Esophagus squamous epithelium (tissue), 4 donors: ENCODE data around the gene RARRES2.

Source experiments
- POLR2A ChIP-seq, 4 donors: fragments of 450-650 bp; IDR thresholded peaks; one replicate each; pipeline ENCODE4 v1.6.1; 2017; ENCODE audit warnings: antibody characterized with exemption in 4 of 4, mild to moderate bottlenecking in 4 of 4, moderate library complexity in 3 of 4
- TF ChIP-seq, protein P1 (sequence below), 6 experiments: fragments of 450-650 bp in 4 of 6; fragments of 200-600 bp in 2 of 6; sonication (generic) in 2 of 6; IDR thresholded peaks; one replicate each; pipeline ENCODE4 v1.5.1; 2016 to 2019; ENCODE audit warnings: antibody characterized with exemption in 6 of 6, mild to moderate bottlenecking in 4 of 6, moderate library complexity in 4 of 6

DNA sequence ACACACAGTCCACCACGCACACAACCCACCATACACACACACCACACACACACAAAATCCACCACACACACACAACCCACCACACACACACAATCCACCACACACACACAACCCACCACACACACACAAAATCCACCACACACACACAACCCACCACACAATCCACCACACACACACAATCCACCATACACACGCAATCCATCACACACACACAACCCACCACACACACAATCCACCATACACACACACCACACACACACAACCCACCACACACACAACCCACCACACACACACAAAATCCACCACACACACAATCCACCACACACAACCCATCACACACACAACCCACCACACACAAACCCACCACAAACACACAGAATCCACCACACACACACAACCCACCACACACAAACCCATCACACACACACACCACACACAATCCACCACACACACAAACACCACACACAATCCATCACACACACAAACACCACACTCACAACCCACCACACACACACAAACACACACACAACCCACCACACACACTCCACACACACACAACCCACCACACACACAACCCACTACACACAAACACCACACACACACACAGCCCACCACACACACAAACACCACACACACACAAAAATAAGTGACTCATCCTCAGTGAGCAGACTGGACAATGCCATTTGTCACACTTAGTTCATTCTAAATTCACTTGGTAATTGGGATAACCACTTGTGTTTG lies 18.4 kb upstream of the RARRES2 start:
- TF ChIP-seq, protein P1, sequence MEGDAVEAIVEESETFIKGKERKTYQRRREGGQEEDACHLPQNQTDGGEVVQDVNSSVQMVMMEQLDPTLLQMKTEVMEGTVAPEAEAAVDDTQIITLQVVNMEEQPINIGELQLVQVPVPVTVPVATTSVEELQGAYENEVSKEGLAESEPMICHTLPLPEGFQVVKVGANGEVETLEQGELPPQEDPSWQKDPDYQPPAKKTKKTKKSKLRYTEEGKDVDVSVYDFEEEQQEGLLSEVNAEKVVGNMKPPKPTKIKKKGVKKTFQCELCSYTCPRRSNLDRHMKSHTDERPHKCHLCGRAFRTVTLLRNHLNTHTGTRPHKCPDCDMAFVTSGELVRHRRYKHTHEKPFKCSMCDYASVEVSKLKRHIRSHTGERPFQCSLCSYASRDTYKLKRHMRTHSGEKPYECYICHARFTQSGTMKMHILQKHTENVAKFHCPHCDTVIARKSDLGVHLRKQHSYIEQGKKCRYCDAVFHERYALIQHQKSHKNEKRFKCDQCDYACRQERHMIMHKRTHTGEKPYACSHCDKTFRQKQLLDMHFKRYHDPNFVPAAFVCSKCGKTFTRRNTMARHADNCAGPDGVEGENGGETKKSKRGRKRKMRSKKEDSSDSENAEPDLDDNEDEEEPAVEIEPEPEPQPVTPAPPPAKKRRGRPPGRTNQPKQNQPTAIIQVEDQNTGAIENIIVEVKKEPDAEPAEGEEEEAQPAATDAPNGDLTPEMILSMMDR (IDR thresholded peaks at IDR 0.05), result no peak
- no peak for TF ChIP-seq POLR2A (IDR thresholded peaks at IDR 0.05)
